ENCODE data around the gene SECISBP2.

- no peak for TF ChIP-seq CTCF (optimal IDR thresholded peaks at IDR 0.05 in 1 of 3, IDR thresholded peaks at IDR 0.05 in 1 of 3, conservative IDR thresholded peaks at IDR 0.05 in 1 of 3; ENCODE audit: extremely low read depth in 1 of 3, insufficient read depth in 2 of 3, low read length in 3 of 3)
- no peak for TF ChIP-seq EZH2 (IDR thresholded peaks at IDR 0.05; ENCODE audit: low read length)
Observed at GRCh38 chr9:89352874-89353649, 34.8 kb downstream of the SECISBP2 start.
